GM12878 (cell line): ENCODE measurements around the gene PSMB4. TPM values are rescaled to one million over a fixed set of nuclear protein-coding genes. Genes with fewer than 3 reads are reported as not detected.

Source experiments
- ATAC-seq: fragments of 200-7000 bp; cut with Tn5 transposase; 3 replicates; pipeline ENCODE4 v1.9.1; 2020; ENCODE audit warnings: mild to moderate bottlenecking, moderate library complexity
- BruUV-seq: library from RNA; stranded (reverse); fragments of 400-500 nt; replicated peaks from 2 replicates; lab custom pipeline; 2021; lab: Mats Ljungman, UMichigan
- CTCF ChIA-PET: fragments of 300-600 bp; sonication (Branson Sonifier 250); formaldehyde crosslinking; extraction: SDS; loops from one replicate; lab custom pipeline; 2021; ENCODE audit warnings: inconsistent platforms; lab: Yijun Ruan, JAX
- POLR2A ChIA-PET: fragments of 350-600 bp; formaldehyde crosslinking; extraction: SDS; loops from one replicate; lab custom pipeline; 2021; ENCODE audit warnings: inconsistent platforms; lab: Charles Lee
- RAD21 ChIA-PET: fragments of 300-600 bp; sonication (Branson Sonifier 250); formaldehyde crosslinking; loops from one replicate; lab custom pipeline; 2023; ENCODE audit warnings: antibody characterized with exemption; ENCODE audit not compliant: unreplicated experiment; lab: Charles Lee
- SMC1A ChIA-PET: fragments of 300-600 bp; sonication (Branson Sonifier 250); formaldehyde crosslinking; loops from one replicate; lab custom pipeline; 2023; ENCODE audit not compliant: unreplicated experiment, uncharacterized antibody; lab: Charles Lee
- DNase-seq: peaks from one replicate; pipeline ENCODE4 v3.0.0-alpha.2; 2011; ENCODE audit warnings: low read depth, low spot score
- FAIRE-seq: peaks from 3 replicates; lab custom pipeline; 2011; peaks lifted over from hg19 to GRCh38; lab: Jason Lieb, UNC
- H2AFZ ChIP-seq: 2 replicates; pipeline ENCODE4 v1.6.0; 2011; ENCODE audit warnings: low read depth, low read length, control low read depth; ENCODE audit not compliant: control insufficient read depth
- H3K27ac ChIP-seq: 2 replicates; pipeline ENCODE4 v1.5.1; 2011; ENCODE audit warnings: control low read depth; ENCODE audit not compliant: control insufficient read depth, insufficient read depth
- H3K27me3 ChIP-seq, 2 experiments: replicated peaks in 1 of 2; 2 replicates each; pipeline versions ENCODE4 v1.6.0 to v1.6.1; 2011; ENCODE audit warnings: low read length in 1 of 2; ENCODE audit not compliant: control insufficient read depth in 2 of 2, insufficient read depth in 2 of 2
- H3K36me3 ChIP-seq, 2 experiments: 2 replicates each; pipeline ENCODE4 v1.5.1; 2011; ENCODE audit warnings: low read length in 1 of 2; ENCODE audit not compliant: control insufficient read depth in 2 of 2, insufficient read depth in 2 of 2
- H3K4me1 ChIP-seq: 2 replicates; pipeline ENCODE4 v1.6.1; 2011; ENCODE audit warnings: mild to moderate bottlenecking, low read length, moderate library complexity, mixed read lengths; ENCODE audit not compliant: control insufficient read depth, insufficient read depth
- H3K4me2 ChIP-seq: 2 replicates; pipeline ENCODE4 v1.6.0; 2011; ENCODE audit warnings: control low read depth; ENCODE audit not compliant: control insufficient read depth, insufficient read depth
- H3K4me3 ChIP-seq: fragments of 200-600 bp; sonication (generic); 2 replicates; pipeline ENCODE4 v1.5.1; 2016
- H3K79me2 ChIP-seq: 2 replicates; pipeline ENCODE4 v1.6.0; 2011; ENCODE audit warnings: low read length; ENCODE audit not compliant: control insufficient read depth, insufficient read depth
- H3K9ac ChIP-seq: 2 replicates; pipeline ENCODE4 v1.8.0; 2011; ENCODE audit warnings: low read length, control low read depth, mixed read lengths; ENCODE audit not compliant: control insufficient read depth, insufficient read depth
- H3K9me3 ChIP-seq: replicated peaks from 3 replicates; pipeline ENCODE4 v1.5.1; 2011; ENCODE audit warnings: mild to moderate bottlenecking, low read length; ENCODE audit not compliant: control insufficient read depth, insufficient read depth
- H4K20me1 ChIP-seq: 2 replicates; pipeline ENCODE4 v1.6.0; 2011; ENCODE audit not compliant: control insufficient read depth, insufficient read depth
- HDAC6 ChIP-seq: fragments of 200-600 bp; sonication (generic); IDR thresholded peaks from one replicate; pipeline ENCODE4 v1.8.0; 2017; ENCODE audit warnings: antibody characterized with exemption; ENCODE audit not compliant: unreplicated experiment
- IRF3 ChIP-seq: fragments of 450-650 bp; IDR thresholded peaks from 2 replicates; pipeline ENCODE4 v1.6.1; 2014; ENCODE audit warnings: mild to moderate bottlenecking
- NRF1 ChIP-seq: conservative IDR thresholded peaks from 2 replicates; pipeline ENCODE4 v1.6.1; 2011; ENCODE audit warnings: mild to moderate bottlenecking, low read depth, low read length, improper control_type of control experiment
- PAX8 ChIP-seq: fragments of 450-650 bp; IDR thresholded peaks from 2 replicates; pipeline ENCODE4 v1.6.1; 2017; ENCODE audit warnings: mild to moderate bottlenecking, moderate library complexity
- POLR2A ChIP-seq: IDR thresholded peaks from 2 replicates; pipeline ENCODE4 v1.6.1; 2011; ENCODE audit warnings: low read depth, mild to moderate bottlenecking, low read length
- RCOR1 ChIP-seq: conservative IDR thresholded peaks from 2 replicates; pipeline ENCODE4 v1.6.1; 2012; ENCODE audit warnings: low read depth, low read length, improper control_type of control experiment
- SREBF1 ChIP-seq: IDR thresholded peaks from 2 replicates; pipeline ENCODE4 v1.6.1; 2012; ENCODE audit warnings: mild to moderate bottlenecking, low read length
- TCF12 ChIP-seq: IDR thresholded peaks from 2 replicates; pipeline ENCODE4 v1.6.1; 2011; ENCODE audit warnings: low read depth, mild to moderate bottlenecking, low read length
- ZSCAN29 ChIP-seq: fragments of 450-650 bp; IDR thresholded peaks from 2 replicates; pipeline ENCODE4 v1.6.1; 2017; ENCODE audit warnings: mild to moderate bottlenecking, moderate library complexity
- WGBS: methylation state at CpG from one replicate; pipeline ENCODE4 v1.1.6; 2016; ENCODE audit warnings: low lambda C conversion rate; ENCODE audit not compliant: insufficient replicate concordance, insufficient coverage; ENCODE audit errors: missing lambda C conversion rate; 5-methylcytosine and 5-hydroxymethylcytosine counted together
- in situ Hi-C: fragments of 300-500 bp; cut with MboI; formaldehyde crosslinking; loops from 9 replicates; pipeline ENCODE4 v1.14.3; 2018; ENCODE audit warnings: mixed read lengths
- intact Hi-C: fragments of 100-400 bp; cut with micrococcal nuclease; formaldehyde crosslinking; loops from one replicate; pipeline ENCODE4 v1.14.2; 2022; ENCODE audit not compliant: unreplicated experiment
- polyA plus RNA-seq, 11 experiments: library from polyadenylated mRNA; depleted of rRNA in 4 of 11; unstranded in 6 of 11; stranded (reverse) in 5 of 11; fragments of >200 nt; fragmentation: Nextera tagmentation in 4 of 11; fragmentation: Illumina TruSeq in 1 of 11; extraction: Ambion mirVana in 4 of 11; extraction: Trizol in 1 of 11; gene quantifications; 1 replicate in 1 of 11; 2 replicates in 10 of 11; pipeline versions ENCODE4 v1.2.1 to v1.2.3, GENCODE V29; 2011 to 2016; ENCODE audit warnings: inconsistent platforms in 2 of 11, missing spikeins in 2 of 11, low read depth in 1 of 11
- total RNA-seq, 4 experiments: library from RNA; depleted of rRNA in 3 of 4; stranded (reverse); fragments of >200 nt in 3 of 4; fragmentation: Illumina TruSeq in 1 of 4; extraction: Trizol in 1 of 4; gene quantifications; 2 replicates each; pipeline versions ENCODE4 v1.2.1 to v1.2.3, GENCODE V29; 2013 to 2021
- TF ChIP-seq, protein P1 (sequence below): fragments of 450-650 bp; IDR thresholded peaks from 2 replicates; pipeline ENCODE4 v1.6.1; 2017; ENCODE audit warnings: low read depth, mild to moderate bottlenecking, moderate library complexity
- TF ChIP-seq, protein P2 (sequence below): IDR thresholded peaks from 2 replicates; pipeline ENCODE4 v1.6.1; 2011; ENCODE audit warnings: low read depth, mild to moderate bottlenecking, low read length, moderate library complexity, borderline replicate concordance; ENCODE audit errors: extremely low read depth

The PSMB4 gene
- total and polyA plus RNA-seq, 10 of the 15 experiments (the other 5 are each of a cell fraction or from before 2014, with no cell fraction given): 278 to 610 (median 421) TPM

DNA sequence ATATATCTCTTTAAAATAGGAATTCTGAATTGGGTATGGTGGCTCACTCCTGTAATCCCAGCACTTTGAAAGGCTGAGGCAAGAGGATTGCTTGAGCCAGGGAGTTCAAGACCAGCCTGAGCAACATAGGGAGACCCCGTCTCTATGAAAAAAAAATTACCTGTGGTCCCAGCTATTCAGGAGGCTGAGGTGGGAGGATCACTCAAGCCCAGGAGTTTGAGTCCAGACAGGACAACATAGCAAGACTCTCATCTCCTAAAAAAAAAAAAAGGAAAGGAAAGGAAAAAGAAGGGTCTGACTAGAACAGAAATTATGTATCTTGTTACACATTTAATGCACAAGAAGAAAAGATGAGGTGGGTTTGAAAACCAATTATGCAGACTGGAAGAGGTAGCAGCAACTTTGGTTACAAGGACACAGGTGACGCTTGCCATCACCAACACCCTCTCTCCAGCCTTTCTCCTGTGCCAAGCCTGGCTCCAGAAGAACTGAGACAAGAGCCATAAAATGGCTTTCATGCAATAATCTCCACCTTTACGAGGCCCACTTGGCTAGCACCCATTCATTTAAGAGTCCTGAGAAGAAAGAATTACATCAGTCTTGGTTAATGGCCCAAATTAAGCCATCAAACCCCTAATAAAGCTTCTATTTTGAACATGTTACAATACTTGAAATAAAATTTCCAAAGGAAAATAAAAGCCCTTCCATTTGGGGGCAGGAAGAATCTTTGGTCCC lies 22.1 kb upstream of the PSMB4 start:
- no peak for FAIRE-seq
- no peak for TF ChIP-seq RCOR1
- no peak for TF ChIP-seq PAX8
- no peak for TF ChIP-seq IRF3
- no peaks in the 10 kb centered on the region for H3K27me3 ChIP-seq
- no peak overlapping the region for H3K4me2 ChIP-seq
- H3K79me2 ChIP-seq: no peaks in the 10 kb centered on the region
- no peaks in the 10 kb centered on the region for H4K20me1 ChIP-seq
- no TSS peak for BruUV-seq
- no peak for ATAC-seq
- no peak overlapping the region for H3K9ac ChIP-seq
- RAD21 ChIA-PET: no interaction called here
- CTCF ChIA-PET: interaction anchor here (0.6 kb wide), 1 partner anchor 221 kb away, joined by 4 read pairs; the partner anchor contains the start of gene TNFAIP8L2
- H3K9me3 ChIP-seq: no peaks in the 10 kb centered on the region
- intact Hi-C loops (no loop called here), in situ Hi-C loops (no loop called here)
- SMC1A ChIA-PET: no interaction called here
- no peaks in the 10 kb centered on the region for H3K36me3 ChIP-seq
- H3K4me3 ChIP-seq: no peak overlapping the region
- 21% methylated on average over 3 of the region's 3 CpGs for WGBS
- POLR2A ChIA-PET: no interaction called here
- DNase-seq: no peak
- no peak overlapping the region for H2AFZ ChIP-seq
- H3K27ac ChIP-seq: no peak overlapping the region
- H3K4me1 ChIP-seq: no peaks in the 10 kb centered on the region

- Histone ChIP-seq H3K79me2 (no peaks in the 10 kb centered on the region), H3K27ac (no peak overlapping the region), H3K9ac (no peak overlapping the region), H3K9me3 (no peaks in the 10 kb centered on the region), H4K20me1 (no peaks in the 10 kb centered on the region), H3K4me3 (no peak overlapping the region), H3K27me3 (no peaks in the 10 kb centered on the region), H3K4me1 (no peaks in the 10 kb centered on the region), H3K4me2 (no peak overlapping the region), H3K36me3 (no peaks in the 10 kb centered on the region), H2AFZ (no peak overlapping the region)
- BruUV-seq: no TSS peak
- FAIRE-seq (no peak), DNase-seq (no peak), ATAC-seq (no peak)
- RAD21 ChIA-PET: interaction anchor here (1.1 kb wide), 1 partner anchor 15 kb away, joined by 3 read pairs; no protein-coding TSS in a partner anchor
- CTCF ChIA-PET: interaction anchor here (0.6 to 1.3 kb wide), 4 partner anchors 9 to 44 kb away, joined by 3 to 7 read pairs (median 4); no protein-coding TSS in a partner anchor
- POLR2A ChIA-PET: no interaction called here
- WGBS: 21% methylated on average over 3 of the region's 3 CpGs
- SMC1A ChIA-PET: interaction anchor here (0.5 to 1.3 kb wide), 5 partner anchors 11 to 58 kb away, joined by 3 to 4 read pairs (median 3); partner anchors contain the start of gene PI4KB
- in situ Hi-C loops: no loop called here
- intact Hi-C loops: no loop called here
- TF ChIP-seq NRF1 (no peak), POLR2A (no peak), TCF12 (no peak), ZSCAN29 (no peak), HDAC6 (no peak), SREBF1 (no peak)
- TF ChIP-seq, protein P1, sequence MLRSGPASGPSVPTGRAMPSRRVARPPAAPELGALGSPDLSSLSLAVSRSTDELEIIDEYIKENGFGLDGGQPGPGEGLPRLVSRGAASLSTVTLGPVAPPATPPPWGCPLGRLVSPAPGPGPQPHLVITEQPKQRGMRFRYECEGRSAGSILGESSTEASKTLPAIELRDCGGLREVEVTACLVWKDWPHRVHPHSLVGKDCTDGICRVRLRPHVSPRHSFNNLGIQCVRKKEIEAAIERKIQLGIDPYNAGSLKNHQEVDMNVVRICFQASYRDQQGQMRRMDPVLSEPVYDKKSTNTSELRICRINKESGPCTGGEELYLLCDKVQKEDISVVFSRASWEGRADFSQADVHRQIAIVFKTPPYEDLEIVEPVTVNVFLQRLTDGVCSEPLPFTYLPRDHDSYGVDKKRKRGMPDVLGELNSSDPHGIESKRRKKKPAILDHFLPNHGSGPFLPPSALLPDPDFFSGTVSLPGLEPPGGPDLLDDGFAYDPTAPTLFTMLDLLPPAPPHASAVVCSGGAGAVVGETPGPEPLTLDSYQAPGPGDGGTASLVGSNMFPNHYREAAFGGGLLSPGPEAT: no peak
- TF ChIP-seq, protein P2, sequence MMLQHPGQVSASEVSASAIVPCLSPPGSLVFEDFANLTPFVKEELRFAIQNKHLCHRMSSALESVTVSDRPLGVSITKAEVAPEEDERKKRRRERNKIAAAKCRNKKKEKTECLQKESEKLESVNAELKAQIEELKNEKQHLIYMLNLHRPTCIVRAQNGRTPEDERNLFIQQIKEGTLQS: no peak
These were observed 14.8 kb upstream of the PSMB4 start for GRCh38 chr1:151384584-151384983.
